Skeletal muscle cell (primary cell): ENCODE data around the gene SORL1.

Experiments
- DNase-seq: peaks from one replicate; pipeline ENCODE4 v3.0.0-alpha.2; 2010; ENCODE audit warnings: low read depth
- H3K4me3 ChIP-seq: 2 replicates; pipeline ENCODE4 v1.5.1; 2011; ENCODE audit warnings: low read depth, mild to moderate bottlenecking, control low read depth, low read length, moderate library complexity

SORL1 gene

DNA sequence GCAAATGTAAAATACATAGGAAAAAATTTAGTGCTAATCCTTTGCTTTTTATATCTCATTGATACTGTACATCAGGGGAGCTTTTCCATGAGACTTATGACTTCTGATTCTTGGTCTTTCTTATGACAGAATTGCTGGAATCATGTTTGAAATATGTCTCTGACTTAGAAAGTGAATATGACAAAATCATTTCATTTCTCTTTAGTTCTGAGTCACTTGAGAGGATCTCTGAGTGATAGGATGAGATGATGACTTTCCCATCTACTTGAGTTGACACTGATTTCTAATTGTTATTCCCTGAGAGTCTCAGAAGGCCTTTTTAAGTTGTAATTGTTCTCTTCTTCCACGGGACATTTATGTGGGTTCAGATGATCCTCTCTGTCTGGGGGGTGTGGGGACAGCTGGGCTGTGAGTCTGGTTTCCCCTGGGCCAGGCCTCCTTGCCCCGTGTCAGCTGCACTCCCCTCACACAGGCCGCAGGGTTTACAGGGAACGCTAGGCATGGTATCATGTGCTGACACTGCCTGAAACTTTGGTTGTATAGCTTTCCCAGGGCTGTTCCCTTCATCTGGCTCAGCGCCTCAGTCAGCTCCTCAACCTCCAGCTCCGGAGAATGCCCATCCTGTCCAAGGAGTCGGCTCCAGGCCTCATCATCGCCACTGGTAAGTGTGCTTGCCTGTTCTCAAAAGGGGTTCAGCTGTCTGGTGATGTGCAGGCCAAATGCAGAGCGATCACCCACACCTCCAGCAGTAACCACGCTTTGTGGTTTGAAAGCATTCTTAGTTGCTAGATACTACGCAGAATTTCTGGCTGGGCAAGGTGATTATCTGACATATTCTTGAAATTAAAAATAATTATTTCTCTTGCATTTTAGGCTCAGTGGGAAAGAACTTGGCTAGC lies 70.2 kb downstream of the SORL1 start:
- H3K4me3 ChIP-seq = no peak overlapping the region
- DNase-seq = no peak

GRCh38 chr11:121523581-121524232 lies 71.6 kb downstream of the SORL1 start:
- no peak for DNase-seq
- no peak overlapping the region for H3K4me3 ChIP-seq

- no peak for DNase-seq
- H3K4me3 ChIP-seq = no peak overlapping the region
Measured at GRCh38 chr11:121524233-121524631, 72.1 kb downstream of the SORL1 start.

GRCh38 chr11:121525376-121525775 lies 73.3 kb downstream of the SORL1 start:
- no peak for DNase-seq
- H3K4me3 ChIP-seq = no peak overlapping the region

DNA sequence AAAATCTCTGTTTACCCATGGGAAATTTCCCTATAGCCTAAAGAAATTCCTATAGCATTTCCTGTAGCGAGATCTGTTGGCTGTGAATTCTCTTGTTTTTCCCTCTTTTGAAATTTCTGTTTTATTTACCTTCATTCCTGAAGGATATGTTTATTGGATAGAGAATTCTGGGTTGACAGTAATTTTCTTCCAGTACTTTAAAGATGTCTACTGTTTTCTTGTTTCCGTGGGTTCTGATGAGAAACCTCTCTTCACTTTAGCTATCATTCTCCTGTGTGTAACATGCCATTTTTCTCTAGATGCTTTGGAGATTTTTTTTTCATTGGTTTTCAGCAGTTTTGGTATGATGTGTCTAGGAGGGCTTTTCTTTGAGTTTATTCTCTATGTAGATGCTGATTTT lies 78.1 kb downstream of the SORL1 start:
- no peak overlapping the region for H3K4me3 ChIP-seq
- no peak for DNase-seq

- no peak for DNase-seq
- no peak overlapping the region for H3K4me3 ChIP-seq
Measured at GRCh38 chr11:121533601-121534000, 81.5 kb downstream of the SORL1 start.

GRCh38 chr11:121534131-121535093 lies 82.3 kb downstream of the SORL1 start:
- H3K4me3 ChIP-seq = no peak overlapping the region
- DNase-seq = peak; percentile 12

- no peak overlapping the region for H3K4me3 ChIP-seq
- no peak for DNase-seq
Measured at GRCh38 chr11:121535129-121535796, 83.1 kb downstream of the SORL1 start.

DNA sequence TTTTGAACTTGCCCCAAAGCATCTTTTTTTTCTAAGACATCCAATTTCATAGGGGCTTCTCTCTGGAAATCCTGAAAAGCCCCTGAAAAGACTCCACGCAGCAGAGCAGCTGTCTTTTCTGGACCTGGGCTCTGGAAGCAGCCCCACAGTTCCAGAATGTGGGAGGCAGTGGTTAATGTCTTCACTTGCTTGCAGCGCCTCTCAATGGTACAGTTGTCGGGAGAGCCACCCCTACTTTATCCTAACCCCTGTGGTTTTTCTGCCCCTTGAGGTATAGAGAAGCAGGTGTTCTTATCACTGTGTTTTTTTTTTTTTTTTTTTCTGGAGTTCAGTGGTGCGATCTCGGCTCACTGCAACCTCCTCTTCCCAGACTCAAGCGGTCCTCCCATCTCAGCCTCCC lies 84.0 kb downstream of the SORL1 start:
- H3K4me3 ChIP-seq = no peak overlapping the region
- DNase-seq = no peak

DNA sequence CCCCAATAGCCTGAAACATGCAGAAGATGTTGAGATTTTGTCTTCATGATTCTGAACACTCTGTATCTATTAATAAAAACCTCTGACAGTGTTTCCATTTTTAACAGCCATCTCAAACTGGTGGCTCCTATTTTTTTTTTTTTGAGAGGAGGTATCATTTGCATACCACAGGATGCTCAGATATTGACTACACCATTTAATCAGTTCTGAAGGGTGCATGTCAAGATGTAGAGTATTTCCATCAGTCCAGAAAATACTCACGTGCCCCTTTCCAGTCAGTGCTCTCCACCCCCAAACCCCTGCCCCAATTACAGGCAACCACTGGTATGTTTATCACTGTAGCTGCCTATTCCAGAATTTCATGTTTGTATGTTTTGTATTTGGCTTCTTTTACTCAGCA lies 85.9 kb downstream of the SORL1 start:
- no peak for DNase-seq
- no peak overlapping the region for H3K4me3 ChIP-seq

DNA sequence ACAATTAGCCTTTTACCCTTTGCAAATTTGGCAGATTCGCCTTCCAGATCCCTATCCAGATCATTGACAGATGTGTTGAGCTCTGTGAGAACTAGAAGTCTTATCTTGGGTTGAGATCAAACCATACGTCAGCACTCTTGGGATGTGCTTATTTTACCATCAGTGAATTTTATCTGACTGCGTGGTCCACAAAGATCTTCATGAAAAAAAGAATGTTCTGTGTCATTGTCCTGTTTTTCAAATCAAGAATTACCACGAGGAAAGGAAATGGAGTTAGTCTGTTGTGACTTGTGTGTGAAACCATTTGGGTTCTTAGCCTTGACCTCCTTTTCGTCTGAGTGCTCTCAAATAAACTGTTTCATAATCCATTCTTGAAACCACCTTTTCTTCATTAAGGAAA lies 86.9 kb downstream of the SORL1 start:
- H3K4me3 ChIP-seq = no peak overlapping the region
- DNase-seq = no peak

- DNase-seq = no peak
- H3K4me3 ChIP-seq = no peak overlapping the region
Measured at GRCh38 chr11:121540627-121541026, 88.5 kb downstream of the SORL1 start.

DNA sequence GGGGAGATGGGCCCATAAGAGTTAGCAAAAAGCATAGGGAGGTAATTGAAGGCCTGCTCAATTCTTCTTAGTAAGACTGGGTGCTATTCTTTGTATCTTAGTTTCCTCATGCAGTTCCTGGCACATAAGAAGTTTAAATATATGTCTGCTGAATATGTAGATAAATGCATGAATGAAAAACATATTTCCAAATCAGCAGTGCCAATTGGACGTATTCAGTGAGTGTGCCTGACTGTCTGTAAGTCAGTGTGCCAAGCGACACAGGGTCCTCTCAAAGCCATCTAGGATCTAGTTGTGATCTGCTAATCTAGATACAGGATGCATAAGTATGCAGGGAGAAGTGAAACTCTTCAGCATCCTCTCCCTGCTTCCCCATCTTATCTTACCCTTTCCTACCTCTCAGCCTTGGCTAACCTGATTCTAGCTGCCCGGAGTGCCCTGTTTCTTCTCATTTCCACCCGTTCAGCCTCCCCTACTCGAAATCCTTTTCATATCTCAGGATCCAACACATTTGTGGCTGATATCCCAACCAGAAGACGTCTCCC lies 91.8 kb downstream of the SORL1 start:
- no peak overlapping the region for H3K4me3 ChIP-seq
- DNase-seq = no peak

DNA sequence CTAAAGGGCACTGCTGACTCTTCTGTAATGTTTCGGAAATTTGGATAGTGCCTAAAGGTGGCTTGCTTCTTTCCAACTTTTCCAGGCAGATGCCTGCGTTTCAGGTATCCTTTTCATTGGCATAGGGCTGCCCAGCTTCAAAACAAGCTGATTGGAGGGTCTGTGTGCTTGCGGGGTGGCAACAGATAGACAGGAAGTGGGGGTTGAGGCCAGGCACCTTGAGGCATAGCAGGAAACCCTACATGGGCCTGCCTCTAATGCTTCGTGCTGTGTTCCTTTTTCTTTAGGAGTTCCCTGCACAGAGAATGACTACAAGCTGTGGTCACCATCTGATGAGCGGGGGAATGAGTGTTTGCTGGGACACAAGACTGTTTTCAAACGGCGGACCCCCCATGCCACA lies 92.8 kb downstream of the SORL1 start:
- no peak overlapping the region for H3K4me3 ChIP-seq

DNA sequence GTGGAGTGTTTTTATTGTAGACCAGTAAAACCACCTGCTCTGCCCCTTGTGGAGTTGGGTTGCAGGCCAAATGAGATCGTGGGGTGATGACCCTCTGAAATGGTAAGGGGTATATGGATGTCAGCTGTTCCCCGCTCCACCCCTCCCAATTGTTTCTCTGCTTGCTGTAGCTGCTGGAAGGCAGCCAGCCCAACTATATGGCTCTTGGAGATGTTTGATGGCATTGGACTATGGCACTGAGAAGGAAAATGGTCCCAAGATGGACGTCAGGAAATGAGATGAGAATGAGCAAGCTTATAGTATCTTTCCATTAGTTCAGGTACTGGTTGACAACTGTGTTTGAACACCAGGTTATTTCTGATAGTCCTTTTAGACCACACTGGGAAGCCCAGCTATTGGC lies 95.5 kb downstream of the SORL1 start:
- DNase-seq = no peak

More for the DNA sequence above, 92.8 kb downstream of the SORL1 start:
- no peak for DNase-seq

GRCh38 chr11:121550247-121551030 lies 98.3 kb downstream of the SORL1 start:
- no peak overlapping the region for H3K4me3 ChIP-seq
- DNase-seq = no peak

More for the DNA sequence above, 95.5 kb downstream of the SORL1 start:
- no peak overlapping the region for H3K4me3 ChIP-seq

GRCh38 chr11:121551463-121551862 lies 99.3 kb downstream of the SORL1 start:
- H3K4me3 ChIP-seq = no peak overlapping the region
- DNase-seq = no peak

DNA sequence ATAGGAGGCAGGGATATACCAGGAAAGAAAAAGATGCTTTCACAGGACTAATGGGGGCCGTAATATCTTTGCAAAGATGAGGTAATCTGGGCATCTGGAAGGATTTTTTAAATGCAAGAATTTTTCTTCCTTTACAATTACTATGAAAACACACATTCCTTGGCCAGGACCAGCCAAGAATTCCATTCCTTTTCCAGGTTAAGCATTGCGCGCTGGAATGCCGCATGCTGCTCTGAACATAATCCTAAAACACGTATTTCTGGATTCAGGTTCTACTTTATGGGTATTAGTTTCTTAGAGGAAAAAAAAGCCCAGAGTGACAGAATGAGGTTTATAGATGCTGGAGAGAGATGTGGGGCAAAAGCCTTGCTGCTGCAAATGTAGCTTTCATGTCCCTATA lies 100.0 kb downstream of the SORL1 start:
- no peak overlapping the region for H3K4me3 ChIP-seq
- DNase-seq = no peak
